Measurements from ENCODE around the gene KCNC1.

KCNC1 gene

DNA sequence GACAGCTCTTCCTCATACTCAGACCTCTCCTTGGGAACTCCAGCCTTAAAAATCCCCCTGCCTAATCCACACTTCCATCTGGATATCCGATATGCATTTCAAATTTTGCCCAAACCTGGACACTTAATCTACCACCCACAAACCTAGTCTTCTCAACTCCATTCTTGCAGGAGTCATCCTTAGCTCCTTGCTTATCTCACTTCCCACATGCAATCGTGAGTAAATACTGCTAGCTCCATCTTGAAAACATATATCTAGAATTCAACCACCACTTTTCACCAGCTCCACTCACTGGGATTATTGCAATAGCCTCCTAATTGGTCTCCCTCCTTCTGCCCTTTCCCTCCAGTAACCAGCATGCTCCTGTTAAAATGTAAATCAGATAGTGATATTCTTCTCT is 17.8 kb upstream of the KCNC1 start:
- no peak for DNase-seq (ENCODE audit: low read depth)

DNA sequence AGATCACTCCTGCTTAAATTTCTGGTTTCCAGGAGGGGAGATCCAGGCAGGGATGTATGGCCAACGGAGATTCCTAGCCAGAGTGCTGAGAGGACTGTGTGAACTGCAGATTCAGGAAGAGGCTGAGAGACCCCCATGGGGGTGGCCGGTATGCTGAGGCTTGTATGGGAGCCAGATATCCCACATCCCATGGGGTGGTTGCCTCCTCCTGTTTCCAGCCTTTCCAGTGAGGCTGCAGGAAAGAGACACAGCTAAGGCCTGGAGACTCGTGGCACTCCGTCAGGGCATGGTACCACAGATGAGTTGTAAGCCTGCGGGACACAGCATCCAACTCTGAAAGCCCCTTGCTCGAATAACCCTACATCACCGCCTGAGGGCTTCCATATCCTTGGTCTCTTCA is 16.6 kb upstream of the KCNC1 start:
- no peak for DNase-seq (ENCODE audit: low read depth)

DNA sequence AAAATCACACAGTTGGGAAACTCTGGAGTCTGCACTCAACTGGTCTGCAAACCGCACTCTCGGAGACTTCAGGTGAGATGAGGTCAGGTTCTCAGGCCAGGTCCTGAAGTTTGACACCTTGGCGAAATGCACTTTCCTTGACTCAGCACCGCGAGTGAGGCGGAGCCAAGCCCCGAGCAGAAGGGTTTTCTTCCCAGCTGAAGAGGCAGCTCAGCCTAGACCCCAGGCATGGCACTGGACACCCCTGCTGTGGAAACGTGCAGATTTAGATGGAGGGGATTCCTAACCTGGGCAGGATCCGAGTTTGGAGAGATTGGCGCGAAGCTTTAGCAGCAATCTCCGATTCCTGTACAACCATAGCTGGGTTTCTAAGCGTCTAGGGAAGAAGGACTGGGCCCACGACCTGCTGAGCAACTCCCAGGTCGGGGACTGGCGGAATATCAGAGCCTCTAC is 16.0 kb upstream of the KCNC1 start:
- DNase-seq (ENCODE audit: low read depth), result no peak

DNA sequence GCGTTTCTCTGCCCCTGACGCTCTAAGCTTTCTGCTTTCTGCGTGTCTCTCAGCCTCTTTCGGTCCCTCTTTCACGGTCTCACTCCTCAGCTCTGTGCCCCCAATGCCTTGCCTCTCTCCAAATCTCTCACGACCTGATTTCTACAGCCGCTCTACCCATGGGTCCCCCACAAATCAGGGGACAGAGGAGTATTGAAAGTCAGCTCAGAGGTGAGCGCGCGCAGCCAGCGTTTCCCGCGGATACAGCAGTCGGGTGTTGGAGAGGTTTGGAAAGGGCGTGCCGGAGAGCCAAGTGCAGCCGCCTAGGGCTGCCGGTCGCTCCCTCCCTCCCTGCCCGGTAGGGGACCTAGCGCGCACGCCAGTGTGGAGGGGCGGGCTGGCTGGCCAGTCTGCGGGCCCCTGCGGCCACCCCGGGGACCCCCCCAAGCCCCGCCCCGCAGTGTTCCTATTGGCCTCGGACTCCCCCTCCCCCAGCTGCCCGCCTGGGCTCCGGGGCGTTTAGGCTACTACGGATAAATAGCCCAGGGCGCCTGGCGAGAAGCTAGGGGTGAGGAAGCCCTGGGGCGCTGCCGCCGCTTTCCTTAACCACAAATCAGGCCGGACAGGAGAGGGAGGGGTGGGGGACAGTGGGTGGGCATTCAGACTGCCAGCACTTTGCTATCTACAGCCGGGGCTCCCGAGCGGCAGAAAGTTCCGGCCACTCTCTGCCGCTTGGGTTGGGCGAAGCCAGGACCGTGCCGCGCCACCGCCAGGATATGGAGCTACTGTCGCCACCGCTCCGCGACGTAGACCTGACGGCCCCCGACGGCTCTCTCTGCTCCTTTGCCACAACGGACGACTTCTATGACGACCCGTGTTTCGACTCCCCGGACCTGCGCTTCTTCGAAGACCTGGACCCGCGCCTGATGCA is 15.3 kb upstream of the KCNC1 start, which contains the start of gene MYOD1:
MYOD1 (plus strand) TSS at position 544 of the 910 bp plus-strand sequence; CDS start at position 756, 212 bp downstream.
- no peak for DNase-seq (ENCODE audit: low read depth)

DNA sequence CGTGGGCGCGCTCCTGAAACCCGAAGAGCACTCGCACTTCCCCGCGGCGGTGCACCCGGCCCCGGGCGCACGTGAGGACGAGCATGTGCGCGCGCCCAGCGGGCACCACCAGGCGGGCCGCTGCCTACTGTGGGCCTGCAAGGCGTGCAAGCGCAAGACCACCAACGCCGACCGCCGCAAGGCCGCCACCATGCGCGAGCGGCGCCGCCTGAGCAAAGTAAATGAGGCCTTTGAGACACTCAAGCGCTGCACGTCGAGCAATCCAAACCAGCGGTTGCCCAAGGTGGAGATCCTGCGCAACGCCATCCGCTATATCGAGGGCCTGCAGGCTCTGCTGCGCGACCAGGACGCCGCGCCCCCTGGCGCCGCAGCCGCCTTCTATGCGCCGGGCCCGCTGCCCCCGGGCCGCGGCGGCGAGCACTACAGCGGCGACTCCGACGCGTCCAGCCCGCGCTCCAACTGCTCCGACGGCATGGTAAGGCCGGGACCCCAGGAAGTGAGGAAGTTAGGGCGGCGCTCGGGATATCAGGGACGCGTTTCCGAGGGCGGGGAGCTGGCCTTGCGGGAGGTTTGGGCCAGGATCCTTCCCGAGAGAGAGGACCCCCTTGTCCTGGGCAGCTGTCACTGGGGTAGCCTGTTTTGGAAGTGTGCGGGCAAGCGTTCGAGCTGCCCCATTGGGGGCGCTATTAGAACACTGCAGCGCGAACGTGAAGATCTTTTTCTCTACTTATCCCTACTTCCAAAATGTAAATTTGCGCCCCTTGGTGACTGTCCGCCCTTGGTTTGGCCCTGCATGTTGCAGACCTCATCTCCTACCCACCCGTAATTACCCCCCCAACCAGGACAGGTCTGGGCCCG is 14.4 kb upstream of the KCNC1 start:
- no peak for DNase-seq (ENCODE audit: low read depth)

DNA sequence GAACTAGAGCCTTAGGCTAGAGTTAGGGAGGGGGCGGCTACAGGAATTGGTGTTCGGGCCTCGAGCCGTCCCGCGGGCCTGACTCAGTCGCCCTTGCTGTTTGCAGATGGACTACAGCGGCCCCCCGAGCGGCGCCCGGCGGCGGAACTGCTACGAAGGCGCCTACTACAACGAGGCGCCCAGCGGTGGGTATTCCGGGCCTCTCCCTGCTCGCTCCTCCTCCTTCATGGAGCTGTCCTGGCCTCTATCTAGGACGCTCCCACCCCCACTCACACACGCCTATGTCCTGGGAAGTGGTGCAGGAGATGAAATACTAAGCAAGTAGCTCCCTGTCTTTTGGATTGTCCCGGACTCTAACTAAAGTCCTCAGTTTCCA is 13.8 kb upstream of the KCNC1 start:
- no peak for DNase-seq (ENCODE audit: low read depth)

DNA sequence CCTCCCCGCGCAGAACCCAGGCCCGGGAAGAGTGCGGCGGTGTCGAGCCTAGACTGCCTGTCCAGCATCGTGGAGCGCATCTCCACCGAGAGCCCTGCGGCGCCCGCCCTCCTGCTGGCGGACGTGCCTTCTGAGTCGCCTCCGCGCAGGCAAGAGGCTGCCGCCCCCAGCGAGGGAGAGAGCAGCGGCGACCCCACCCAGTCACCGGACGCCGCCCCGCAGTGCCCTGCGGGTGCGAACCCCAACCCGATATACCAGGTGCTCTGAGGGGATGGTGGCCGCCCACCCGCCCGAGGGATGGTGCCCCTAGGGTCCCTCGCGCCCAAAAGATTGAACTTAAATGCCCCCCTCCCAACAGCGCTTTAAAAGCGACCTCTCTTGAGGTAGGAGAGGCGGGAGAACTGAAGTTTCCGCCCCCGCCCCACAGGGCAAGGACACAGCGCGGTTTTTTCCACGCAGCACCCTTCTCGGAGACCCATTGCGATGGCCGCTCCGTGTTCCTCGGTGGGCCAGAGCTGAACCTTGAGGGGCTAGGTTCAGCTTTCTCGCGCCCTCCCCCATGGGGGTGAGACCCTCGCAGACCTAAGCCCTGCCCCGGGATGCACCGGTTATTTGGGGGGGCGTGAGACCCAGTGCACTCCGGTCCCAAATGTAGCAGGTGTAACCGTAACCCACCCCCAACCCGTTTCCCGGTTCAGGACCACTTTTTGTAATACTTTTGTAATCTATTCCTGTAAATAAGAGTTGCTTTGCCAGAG is 13.2 kb upstream of the KCNC1 start:
- no peak for DNase-seq (ENCODE audit: low read depth)

DNA sequence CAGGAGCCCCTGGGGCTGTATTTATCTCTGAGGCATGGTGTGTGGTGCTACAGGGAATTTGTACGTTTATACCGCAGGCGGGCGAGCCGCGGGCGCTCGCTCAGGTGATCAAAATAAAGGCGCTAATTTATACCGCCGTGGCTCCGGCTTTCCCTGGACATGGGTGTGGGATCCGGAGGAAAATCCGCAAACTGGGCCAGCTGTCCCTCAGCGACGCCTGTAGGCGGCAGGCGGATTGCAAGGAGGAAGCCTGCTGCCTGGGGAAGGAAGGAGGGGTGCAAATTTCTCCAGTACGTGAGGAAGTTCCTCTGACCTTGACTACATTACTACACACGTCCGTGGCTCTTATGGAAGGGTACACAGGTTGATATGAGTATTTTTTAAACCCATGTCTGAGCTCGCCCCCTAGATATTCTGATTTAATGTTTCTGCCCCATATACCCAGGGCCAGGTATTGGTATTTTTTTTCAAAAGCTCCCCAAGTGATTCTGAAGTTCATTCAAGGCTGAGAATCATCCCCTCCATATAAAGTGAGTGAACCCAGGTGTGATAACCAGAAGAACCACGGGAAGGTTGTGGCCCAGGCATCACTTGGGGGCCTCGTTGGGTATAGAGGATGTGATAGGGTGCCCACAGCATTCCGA is 12.5 kb upstream of the KCNC1 start:
- no peak for DNase-seq (ENCODE audit: low read depth)

DNA sequence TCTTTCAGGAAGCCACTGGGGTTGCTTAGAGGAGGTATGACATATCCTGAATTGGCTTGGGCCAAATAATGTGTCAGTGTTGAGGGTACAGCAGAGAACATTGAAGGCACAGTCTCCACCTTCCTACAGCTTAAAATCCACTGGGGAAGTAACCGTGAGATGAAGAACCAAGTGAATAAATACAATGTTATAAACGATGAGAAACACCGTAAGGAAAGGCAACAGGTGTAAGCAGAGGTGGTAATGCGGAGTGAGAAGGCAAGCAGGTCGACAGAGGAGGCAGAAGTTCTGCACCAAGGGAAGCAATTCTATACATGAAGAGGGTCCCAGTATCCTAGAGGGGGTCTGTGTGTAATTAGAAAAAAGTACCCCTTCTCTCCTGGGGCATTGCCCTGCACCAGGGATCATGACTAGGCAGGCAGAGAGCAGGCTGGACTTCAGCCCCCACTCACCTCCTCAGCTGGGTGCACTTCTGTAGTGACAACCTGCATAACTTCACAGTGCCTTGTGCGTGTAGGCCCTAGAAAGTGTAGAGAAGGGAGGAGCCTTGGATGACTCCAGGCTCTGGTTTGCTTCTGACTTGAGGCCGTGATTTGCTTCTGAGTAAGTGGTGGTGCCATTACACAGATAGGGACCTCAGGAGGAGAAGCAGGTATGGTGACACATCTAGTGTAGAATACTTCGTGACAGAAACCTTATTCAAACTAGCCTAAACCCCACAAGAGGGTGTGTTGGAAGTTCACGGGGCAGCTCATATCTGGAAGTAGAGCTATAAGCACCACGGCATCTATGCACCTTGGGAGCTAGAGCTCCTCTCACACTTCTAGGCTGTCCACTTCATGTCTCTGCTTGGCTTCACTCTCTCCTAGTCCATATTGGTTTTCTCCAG is 10.3 kb upstream of the KCNC1 start:
- no peak for DNase-seq (ENCODE audit: low read depth)

DNA sequence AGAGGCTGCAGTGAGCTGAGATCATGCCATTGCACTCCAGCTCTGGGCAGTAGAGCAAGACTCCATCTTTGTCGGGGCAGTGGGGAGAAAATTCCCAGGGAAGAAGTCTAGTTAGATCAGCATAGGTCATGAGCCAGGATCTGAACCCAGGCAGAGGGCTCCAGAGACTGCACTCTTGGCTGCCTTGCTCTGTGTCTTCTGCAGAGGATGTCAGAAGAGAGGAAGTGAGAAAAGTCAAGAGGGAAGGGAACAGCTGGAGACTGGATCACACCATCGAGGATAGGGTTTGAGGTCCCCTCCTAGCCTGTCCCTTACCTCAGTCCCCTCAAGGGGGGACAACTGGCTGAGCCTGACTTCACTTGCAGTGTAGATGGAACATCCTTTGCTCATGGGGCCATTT is 9.4 kb upstream of the KCNC1 start:
- no peak for DNase-seq (ENCODE audit: low read depth)

DNA sequence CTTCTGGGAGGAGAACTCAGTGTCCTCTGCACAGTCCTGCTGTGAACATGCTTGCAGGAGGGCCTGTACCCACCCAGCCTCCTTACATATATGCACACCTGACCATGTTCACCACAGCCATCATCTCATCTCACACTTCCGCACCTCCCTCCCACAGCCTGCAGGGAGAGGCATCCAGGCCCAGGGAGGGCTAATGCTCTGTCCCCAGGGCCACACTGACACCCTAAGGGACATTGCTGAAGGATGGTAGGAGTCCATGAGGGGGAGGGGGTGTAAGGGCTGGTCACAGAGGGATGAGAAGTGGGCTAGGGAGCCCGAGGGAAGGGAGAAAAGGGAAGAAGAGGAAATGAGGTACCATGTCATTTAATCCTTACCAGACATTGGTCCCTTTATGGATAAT is 4.4 kb upstream of the KCNC1 start:
- no peak for DNase-seq (ENCODE audit: low read depth)

DNA sequence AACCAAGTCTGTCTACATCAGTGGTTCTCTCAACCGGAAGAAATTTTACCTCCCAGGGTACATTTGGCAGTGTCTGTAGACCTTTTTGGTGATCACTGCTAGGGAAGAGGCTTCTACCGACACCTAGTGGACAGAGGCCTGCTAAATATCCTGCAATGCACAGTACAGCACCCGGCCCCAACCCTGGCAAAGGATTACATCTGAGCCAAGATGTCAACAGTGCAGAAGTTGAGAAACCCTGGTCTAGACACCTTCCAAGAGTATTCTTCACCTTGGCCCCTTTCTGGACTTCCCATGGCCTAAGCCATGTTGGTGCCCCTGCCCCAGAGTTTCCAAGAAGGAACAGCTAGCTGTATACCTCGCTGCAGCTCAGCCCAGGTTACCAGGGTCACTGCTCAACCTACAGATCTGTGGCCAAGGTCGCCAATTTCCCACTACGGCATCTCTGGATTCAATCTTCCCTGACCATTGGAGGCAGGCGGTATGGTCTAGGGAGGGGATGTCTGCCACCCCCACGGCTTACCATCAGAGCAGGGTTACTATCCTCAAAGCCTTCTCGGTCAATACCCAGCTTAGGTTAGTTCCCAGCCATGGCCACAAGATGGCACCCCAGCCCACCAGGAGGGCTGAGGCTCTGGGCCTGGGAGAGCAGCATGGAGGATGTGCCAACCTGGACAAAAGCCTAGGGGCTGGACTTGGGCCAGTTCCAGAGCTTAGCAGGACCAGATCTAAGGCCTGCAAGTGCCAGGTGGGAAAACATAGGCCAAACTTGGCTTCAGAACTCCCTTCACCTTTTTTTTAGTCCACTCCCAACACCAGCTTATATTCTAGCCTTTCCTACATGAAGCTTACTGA is 3.7 kb upstream of the KCNC1 start:
- no peak for DNase-seq (ENCODE audit: low read depth)

DNA sequence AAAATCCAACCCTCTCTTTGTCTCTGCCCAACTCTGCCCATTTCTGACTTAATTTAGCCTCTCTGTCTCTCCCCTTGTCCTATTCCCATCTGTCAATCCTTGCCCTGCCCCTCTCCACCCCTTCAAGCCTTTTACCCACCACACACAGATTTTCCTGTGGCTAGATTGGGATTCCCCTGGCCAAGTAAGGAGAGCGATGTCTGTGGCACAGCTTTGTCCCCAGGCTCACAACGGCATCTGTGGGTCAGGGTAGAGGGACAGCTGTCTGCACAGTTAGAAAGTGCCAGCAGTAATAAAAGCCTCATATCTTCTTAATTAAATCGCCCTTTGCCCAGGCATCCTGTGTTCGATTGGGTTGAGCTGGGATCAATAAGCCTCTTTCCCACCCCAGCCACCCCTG is 1.3 kb upstream of the KCNC1 start:
- no peak for DNase-seq (ENCODE audit: low read depth)

DNA sequence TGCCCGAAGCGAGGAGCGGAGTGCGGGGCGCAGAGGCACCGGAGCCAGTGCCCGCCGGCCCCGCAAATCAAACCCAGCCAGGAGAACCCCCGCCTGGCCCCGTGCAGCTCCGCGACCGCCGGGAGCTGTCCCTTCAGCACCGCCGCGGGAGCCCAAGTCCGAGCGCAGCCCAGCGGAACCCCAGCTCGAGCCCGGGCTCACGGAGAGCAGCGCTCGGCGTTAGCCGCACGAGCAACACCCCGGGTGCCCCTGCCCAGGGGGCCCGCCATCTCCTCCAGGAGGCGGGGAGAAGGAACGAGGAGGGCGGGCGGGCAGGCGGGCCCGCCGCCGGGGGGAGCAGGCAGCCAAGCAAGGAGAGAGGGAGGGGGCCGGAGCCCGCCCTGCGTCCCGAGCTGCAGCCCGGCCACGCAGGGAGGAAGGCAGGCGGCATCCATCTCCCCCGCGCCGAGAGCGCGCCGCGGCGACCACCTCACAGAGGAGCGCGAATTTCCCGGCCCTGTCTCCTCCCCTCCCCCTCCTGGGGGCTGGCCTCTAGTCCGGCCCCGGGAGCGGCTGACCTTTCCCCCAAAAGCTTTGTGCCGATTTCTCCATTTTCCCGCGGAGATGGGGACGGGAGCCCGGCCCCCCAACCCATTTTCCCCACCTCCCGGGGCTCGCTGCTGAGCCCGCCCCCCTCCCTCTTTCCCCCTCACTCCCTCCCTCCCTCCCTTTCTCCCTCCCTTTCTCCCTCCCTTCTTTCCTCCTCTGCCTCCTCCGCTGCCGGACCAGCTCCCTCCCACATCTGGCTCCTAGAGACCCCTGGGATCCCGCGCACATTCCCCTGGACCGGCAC is 621 bp downstream of the KCNC1 start:
- DNase-seq (ENCODE audit: low read depth), result no peak

DNA sequence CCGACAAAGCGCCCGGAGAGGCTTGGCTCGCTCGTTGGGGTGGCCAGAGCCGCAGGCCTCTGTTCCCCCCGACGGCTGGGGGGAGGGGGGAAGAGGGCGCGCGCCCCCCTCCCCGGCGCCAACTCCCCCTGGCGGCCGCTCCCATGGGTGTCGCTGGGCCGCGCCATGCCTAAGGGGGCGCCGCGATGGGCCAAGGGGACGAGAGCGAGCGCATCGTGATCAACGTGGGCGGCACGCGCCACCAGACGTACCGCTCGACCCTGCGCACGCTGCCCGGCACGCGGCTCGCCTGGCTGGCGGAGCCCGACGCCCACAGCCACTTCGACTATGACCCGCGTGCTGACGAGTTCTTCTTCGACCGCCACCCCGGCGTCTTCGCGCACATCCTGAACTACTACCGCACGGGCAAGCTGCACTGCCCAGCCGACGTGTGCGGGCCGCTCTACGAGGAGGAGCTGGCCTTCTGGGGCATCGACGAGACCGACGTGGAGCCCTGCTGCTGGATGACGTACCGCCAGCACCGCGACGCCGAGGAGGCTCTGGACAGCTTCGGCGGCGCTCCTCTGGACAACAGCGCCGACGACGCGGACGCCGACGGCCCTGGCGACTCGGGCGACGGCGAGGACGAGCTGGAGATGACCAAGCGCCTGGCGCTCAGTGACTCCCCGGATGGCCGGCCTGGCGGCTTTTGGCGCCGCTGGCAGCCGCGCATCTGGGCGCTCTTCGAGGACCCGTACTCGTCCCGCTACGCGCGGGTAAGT is 1.4 kb downstream of the KCNC1 start:
- no peak for DNase-seq (ENCODE audit: low read depth)

DNA sequence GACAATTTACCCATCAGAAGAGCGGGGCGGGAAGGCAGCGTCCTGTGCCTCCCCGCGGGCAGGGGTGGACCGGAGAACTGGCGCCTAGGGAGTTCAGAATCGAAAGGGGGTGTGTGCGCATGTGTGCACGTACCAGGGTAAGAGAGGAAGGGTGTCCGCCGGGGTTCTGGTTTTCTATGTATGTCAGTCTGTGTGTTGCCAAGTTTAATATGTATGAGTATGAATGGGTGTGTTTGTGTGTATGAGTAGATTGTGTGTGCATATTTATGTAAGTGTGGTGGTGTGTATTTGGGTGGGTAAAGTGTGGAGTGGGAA is 2.0 kb downstream of the KCNC1 start:
- no peak for DNase-seq (ENCODE audit: low read depth)

DNA sequence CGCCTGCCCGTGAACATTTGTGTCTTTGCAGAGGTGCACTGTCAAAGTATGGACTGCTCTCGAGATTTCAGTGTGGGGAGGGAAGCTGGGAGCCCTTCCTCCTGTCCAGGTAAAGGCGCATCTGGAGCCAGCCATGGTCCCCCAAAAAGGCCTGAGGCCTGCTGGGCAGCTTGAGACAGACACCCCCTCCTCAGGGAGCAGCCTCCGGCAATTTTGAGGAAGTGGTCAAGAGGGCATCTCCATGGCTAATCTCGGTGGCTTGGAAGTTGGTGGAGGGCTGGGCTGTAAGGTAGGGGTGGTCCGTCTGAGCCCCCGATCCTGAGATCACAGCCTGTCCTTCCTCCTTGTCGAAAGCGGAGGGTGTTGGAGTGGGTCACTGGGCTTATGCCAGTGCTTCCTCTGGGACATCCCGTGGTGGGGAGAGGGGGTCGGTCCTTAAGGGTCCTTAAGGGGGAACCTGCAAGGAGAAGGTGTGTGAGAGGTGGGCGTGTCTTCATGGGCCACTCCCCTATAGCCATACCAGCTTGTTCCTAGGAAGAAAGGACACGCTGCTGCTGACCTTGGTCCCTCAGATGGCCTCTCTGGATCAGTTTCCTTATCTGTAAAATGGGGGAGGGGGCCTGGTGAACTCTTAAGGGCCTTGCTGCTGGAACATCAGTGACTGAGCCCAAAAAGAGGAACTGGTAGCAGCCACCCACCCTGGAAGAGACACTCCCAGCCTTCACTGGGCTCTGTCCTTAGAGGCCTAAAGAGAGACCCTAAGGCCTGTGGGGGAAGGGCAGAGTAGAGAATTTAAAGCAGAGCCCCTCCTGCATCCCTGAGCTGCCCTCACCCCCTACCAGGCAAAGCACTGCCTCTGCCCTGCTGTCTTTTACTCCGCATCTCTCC is 2.6 kb downstream of the KCNC1 start:
- no peak for DNase-seq (ENCODE audit: low read depth)

All from GM04503 (cell line).